COR-L47 (cell line): ENCODE measurements around the gene MAEA.

ENCODE experiments used
- DNase-seq: peaks from one replicate; lab custom pipeline; 2025; lab: John Stamatoyannopoulos, UW

Gene MAEA

DNA sequence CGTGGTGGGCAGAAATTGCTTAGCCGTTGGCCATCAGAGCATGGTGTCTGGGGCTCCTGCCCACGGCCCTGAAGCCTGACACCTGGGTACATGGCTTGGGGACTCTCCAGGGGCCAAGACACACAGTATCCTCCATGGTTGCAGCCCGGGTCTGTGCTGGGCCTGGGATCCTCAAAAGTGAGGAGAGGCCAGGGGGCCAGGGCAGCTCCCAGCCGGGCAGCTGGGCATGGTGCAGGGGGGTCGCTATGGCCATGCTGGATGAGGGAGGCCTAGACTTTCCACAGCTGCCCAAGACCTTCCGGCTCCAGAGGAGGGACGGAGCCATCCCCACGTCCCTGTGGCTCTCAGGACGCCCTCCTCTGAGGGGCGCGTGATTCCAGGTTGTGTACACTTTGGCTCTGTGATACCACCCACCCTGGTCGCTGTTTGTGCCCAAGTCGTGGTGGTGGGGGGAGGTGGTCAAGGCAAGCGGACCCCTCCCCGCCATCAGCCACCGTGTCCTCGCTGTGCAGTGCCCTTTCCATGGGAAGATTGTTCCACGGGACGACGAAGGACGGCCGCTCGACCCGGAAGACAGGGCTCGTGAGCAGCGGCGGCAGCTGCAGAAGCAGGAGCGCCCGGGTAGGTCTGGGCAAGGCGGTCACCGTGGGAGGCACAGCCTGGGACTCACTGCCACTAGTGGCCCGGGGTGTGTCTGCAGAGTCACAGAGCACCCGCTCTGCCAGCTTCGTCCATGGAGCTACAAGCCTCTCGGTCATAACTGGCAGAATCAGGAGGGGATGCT, 90.9 kb downstream of the MAEA start:
- DNase-seq: no peak

DNA sequence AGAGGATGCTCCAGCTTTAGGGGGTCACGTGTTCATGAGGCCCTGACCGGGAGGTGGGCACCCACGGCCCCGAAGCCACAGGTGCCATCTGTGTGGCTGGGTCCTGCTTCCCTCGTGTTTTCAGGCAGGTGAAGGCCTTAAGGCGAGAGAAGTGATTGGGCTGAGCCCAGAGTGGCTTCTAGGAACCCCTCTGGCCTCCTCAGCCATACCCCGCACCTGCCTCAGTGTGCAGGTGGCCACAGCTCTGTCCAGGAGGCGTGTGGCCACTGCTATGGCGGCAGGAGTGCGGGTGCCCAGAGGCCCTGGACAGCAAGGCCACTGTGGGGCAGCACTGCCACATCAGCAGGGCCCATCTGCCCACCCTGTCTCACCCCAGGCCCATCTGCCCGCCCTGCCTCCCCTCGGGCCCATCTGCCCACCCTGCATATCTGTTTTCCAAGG, 91.5 kb downstream of the MAEA start:
- no peak for DNase-seq

DNA sequence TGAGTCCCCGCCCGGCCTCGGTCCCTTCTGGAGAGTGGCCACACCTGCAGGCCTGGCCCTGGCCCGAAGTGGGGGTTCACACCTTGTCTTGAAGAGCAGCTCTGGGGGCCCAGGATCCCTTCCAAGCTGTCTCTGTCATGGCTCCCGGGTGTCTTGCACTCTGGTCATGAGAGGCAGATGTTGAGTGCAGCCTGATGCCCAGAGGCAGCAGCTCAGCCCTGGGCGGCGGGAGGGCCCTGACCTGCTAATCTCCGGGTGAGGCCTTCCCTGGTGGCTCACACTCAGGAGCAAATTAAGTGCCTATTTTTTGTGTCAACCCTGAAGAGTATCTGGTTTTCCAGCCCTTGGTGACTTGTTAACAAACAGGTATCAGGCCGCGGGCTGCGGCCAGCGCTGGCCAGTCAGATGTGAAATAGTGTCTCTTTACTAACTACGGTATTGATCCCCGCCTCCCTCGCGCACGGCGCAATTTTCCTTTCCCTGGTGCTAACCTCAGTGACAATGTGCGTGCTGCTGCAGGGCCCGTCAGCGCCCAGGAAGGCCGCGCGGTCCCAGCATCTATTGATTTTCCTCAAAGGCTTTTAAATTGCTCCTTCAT, 92.4 kb downstream of the MAEA start:
- no peak for DNase-seq

DNA sequence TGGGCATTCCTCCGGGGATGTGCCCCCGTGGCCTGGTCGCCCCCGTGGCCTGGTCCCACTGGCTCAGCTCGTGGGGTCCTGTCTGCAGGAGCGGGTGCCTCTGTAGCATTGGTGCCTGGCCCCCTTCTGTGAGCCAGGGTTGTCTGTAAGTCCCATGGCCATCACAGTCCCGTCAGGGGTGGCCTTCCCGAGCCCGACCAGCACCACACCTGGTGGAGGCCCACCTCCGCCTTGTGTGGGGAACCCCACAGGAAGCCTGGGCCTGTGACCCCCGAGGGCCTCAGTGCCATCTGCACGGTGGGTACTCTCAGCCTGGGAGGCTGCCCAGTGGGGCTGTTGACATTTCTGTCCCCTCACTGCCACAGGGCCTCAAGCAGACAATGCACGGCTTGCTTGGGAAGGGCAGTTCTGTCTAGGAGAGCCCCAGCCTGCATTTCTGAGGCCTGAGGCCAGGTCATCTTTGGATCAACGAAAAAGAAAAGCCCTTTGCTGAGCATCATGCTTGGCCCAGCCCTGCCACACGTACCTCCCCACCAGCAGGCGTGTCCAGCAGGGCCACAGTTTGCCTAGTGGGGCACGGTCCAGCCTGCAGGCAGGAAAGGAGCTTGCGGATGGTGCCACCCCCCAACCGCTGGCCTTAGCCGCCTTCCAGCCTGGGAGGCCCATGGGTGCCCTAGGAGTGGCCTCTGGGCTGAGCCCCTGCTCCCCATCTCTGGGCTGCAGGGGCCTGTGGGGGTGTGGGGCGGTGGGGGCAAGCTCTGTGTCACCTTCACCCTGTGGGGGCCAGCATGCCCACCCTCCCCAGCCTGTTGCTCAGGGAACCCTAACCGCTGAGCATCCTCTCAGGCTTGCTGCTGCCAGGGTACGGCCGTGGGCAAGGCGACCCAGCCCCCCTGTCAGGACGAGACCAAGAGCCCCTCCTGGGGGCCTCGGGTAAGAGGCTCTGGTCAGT, 93.4 kb downstream of the MAEA start:
- DNase-seq: no peak

DNA sequence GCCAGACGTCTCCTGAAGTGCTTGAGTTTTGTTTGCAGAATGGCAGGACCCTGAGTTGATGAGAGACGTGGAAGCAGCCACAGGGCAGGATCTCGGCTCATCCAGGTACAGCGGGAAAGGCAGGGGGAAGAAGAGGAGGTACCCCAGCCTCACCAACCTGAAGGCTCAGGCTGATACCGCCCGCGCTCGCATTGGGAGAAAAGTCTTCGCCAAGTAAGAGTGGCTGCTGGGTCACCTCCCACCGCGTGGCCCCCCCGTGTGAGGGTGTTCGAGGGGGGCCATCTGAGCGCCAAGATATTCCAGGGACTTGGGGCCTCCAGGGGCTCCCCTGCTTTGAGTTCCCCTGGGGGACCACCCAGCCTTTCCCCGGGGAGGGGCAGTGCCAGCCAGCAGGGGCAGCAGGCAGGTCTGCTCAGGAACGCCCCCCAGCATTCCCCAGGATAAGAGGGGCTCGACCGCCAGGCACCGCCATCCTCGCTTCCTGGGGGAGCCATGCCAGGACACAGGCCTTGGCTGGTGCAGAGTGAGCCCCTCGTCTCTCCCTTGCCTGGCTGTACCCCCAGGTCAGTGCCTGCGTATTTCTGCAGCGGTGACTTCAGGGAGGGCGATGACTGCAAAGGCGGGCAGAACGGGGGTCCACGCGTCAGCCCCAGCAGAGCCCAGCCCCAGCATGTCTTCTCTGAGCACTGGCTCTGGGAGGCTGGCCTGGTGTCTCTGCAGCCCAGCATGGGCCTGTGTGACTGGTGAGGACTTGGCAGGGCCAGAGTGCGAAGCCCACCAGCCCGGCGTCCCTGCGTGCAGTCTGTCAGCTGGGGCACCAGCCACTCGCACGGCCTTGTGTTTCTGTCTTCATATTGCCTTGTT, 94.3 kb downstream of the MAEA start:
- DNase-seq: no peak

DNA sequence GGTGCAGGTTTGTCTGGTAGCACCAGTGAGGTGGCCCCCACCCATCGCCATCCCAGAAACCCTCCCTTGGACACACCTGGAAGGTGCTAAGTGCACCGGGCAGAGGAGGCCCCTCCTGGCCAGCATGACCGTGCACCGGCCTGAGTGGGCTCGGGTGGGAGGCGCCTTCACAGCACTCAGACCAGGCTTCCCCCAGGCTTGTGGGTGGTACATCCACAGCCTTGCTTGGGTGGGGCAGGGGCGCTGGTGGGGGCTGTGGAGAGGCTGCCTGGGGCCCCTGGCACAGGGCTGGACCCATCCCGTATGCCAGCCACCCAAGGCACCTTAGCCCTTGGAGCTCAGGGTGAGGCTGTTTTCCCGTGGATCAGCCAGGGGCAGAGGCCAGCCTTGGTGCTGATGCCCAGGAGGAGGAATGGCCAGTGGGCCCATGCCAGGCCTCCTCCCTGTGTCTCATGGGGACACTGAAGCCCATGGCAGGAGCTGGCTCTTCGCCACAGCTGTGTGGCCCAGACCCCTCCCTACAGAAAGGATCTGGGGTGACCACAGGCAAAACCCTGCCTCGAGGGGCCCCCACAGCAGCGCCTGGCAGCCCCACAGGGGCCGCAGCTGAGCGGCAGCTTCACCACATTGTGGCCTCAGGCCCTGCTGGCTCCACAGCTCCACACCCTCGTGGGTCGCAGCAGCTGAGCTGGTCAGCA, 95.1 kb downstream of the MAEA start:
- DNase-seq: no peak

DNA sequence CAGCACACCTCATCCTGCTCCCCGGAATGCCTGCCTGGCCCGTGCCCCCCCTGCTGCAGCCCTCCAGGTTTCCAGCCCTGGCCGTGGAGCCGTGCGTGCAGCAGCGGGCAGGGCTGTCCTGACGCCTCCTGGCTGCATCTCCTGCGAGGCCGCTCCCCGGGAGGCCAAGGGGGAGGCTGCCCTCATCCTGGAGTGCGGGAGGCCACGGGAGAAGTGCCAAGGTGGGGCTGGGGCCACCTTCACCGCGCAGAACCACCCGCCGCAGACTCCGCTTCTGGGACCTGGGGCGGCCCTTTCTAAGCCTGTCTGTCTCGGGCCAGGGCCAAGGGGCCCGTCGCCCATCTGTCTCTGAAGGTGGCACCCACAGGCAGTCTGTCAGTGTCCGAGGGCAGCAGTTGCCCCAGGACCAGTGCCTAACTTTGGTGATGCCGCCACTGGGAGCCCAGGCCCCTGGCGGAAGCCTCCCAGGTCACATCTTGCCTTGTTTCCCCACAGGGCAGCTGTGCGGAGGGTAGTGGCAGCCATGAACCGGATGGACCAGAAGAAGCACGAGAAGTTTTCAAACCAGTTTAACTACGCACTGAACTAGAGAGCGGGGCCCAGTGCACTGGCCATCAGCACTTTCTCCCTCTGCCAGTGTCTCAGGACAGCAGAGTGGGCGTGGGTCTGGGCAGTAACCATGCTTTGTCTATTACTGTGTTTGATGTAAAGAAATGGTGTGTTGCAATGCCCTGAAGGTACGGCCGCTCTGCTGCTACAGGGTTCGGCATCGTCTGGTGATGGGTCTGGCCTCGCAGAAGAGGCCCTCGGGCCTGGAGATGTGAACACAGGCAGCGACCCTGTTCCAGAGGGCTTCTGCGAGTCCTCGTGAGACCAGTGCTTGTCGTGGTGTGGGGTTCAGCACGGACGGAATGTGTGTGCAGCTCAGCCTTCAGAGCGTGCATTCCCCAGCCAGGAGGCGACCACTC, 96.0 kb downstream of the MAEA start:
- DNase-seq: no peak
